GM12872 (cell line): ENCODE results near the gene RGS6.

ENCODE experiments used
- CTCF ChIP-seq: IDR thresholded peaks from 3 replicates; pipeline ENCODE4 v1.5.1; 2011; ENCODE audit warnings: low read depth, mild to moderate bottlenecking, low read length, moderate library complexity; ENCODE audit not compliant: insufficient read depth

RGS6 gene

DNA sequence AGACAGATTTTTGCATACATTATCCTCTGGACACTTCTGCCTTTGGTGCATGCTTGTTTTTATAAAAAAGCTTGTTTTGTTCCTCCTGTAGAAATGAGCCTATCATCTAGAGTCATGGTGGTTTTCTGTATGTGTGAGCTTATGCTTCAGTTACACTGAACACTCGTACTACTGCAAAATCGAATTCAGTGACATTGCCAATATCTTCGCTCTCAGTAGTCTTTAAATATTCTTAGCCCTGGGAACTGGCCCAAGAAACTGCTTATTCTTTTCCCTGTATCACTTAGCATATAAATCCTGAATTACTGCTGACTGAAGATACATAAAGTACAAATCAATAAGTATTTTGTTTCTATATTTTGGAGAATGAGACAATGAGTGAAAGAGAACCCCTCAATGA lies 70.5 kb downstream of the RGS6 start:
- no peak for TF ChIP-seq CTCF

DNA sequence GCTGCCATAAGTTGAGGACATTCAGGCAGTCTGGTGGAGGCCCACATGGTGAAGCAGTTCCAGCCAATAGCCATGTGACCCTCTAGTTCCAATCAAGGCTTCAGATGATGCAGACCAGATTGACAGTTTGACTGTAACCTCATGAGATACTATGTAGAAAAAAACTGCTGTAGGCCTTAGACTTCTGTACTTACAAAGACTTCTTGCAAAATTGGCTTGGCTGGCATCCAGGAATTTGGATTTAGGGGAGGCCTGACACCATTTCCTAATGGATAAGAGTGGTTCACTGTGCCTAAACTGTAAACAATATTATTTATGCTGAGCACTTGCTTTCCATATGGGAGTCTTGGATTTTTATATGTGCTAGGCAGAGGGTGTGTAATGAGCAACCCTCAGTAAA lies 76.4 kb downstream of the RGS6 start:
- TF ChIP-seq CTCF = no peak

- no peak for TF ChIP-seq CTCF
Measured at GRCh38 chr14:72010474-72010873, 78.2 kb downstream of the RGS6 start.

DNA sequence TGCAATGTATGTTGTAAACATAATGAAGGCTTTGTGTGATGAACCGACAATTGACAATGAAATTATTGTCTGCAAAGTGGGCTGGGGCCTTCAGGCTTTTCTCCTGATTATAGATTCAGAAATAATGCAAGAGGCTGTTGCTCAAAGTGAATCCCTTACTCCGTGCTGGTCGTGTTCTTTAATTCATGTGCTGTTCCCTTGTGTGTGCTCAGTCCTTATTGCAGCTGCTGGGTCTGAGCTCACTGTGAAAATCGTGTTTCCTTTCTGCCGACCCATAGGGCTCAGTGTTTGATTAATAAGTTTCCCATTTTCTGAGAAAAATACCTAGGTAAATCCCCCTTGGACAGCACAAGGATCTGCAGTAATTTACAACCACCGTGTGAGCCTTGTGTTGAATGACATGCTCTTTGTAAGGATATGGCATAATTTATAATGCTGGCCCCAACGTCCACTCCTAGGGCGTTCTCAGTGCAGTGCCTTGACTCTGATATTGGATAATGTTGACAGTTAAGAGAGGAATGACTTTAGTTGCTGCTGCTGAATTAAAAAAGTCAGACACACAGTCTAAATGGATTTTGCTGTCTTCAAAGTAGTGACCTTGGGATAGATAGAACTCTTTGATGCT lies 81.6 kb downstream of the RGS6 start:
- no peak for TF ChIP-seq CTCF

DNA sequence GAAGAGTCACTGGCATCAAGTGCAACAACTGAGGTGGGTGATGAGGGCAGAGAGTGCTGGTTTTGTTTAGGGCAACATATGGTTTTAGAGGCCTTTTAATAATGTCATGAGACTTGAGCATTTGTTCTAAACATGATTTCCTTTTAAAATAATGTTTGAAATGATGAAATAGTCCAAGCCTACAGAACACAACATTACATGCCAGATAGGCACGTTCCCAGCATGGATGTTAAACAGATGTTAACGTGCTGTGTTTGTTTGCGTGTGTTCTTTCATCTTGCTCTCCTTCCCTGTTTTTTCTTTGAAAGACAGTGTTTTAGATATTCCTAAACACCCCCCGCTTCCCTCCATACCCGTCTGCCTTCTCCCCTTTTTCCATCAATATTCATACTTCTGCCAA lies 82.3 kb downstream of the RGS6 start:
- TF ChIP-seq CTCF = no peak

DNA sequence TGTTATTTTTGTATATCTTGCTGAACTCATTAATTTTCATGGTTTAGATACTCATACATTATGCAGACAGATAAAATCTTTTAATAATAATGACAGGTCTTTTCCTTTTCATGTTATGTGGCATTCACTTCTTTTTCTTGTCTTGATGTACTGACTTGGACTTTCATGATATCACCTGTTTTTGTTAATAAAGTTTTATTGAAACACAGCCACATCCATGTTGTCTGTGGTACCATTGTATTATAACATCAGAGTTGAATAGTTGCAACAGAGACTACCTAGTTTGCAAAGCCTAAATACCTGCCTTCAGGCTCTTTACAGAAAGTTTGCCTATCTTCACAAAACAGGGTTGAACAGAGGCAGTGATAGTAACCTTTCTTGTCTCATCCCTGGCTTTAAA lies 85.1 kb downstream of the RGS6 start:
- no peak for TF ChIP-seq CTCF

GRCh38 chr14:72023128-72024042 lies 91.2 kb downstream of the RGS6 start:
- TF ChIP-seq CTCF = no peak
